HepG2 (cell line): ENCODE measurements around the gene FRAS1. TPM values are rescaled to one million over a fixed set of nuclear protein-coding genes. Genes with fewer than 3 reads are reported as not detected.

Experiments
- CBX2 ChIP-seq, 2 experiments: fragments of 200-600 bp in 1 of 2; sonication (generic); formaldehyde crosslinking in 1 of 2; IDR thresholded peaks; 2 replicates each; pipeline versions ENCODE4 v1.7.0 to v1.8.1; 2018 to 2022; ENCODE audit warnings: low read depth in 2 of 2, low read length in 1 of 2, mild to moderate bottlenecking in 1 of 2, missing genetic modification reagents in 1 of 2
- CENPT ChIP-seq: sonication (generic); formaldehyde crosslinking; IDR thresholded peaks from 2 replicates; pipeline ENCODE4 v1.8.0; 2022; ENCODE audit warnings: low read depth, mild to moderate bottlenecking, moderate library complexity, missing genetic modification reagents
- HNRNPLL ChIP-seq: fragments of 200-400 bp; formaldehyde crosslinking; IDR thresholded peaks from 2 replicates; pipeline ENCODE4 v1.6.1; 2017; ENCODE audit warnings: mild to moderate bottlenecking, low read depth, low read length; ENCODE audit not compliant: poor library complexity, severe bottlenecking
- HOXA5 ChIP-seq: sonication (generic); formaldehyde crosslinking; IDR thresholded peaks from 2 replicates; pipeline ENCODE4 v1.4.0; 2020; ENCODE audit warnings: missing genetic modification reagents
- KMT2A ChIP-seq: sonication (generic); formaldehyde crosslinking; IDR thresholded peaks from 2 replicates; pipeline ENCODE4 v1.4.0; 2020; ENCODE audit warnings: missing genetic modification reagents
- MEF2D ChIP-seq: sonication (generic); formaldehyde crosslinking; IDR thresholded peaks from 2 replicates; pipeline ENCODE4 v1.5.1; 2020; ENCODE audit warnings: mild to moderate bottlenecking, missing genetic modification reagents
- PITX1 ChIP-seq: sonication (generic); formaldehyde crosslinking; IDR thresholded peaks from 2 replicates; pipeline ENCODE4 v1.5.1; 2020; ENCODE audit warnings: mild to moderate bottlenecking, missing genetic modification reagents
- POGK ChIP-seq: sonication (generic); formaldehyde crosslinking; conservative IDR thresholded peaks from 2 replicates; pipeline ENCODE4 v1.8.0; 2022; ENCODE audit warnings: mild to moderate bottlenecking, moderate library complexity, missing genetic modification reagents
- RARA ChIP-seq: IDR thresholded peaks from 2 replicates; pipeline ENCODE4 v1.6.1; 2016; ENCODE audit warnings: missing genetic modification reagents, missing compliant biosample characterization
- REL ChIP-seq: sonication (generic); formaldehyde crosslinking; conservative IDR thresholded peaks from 2 replicates; pipeline ENCODE4 v1.8.0; 2022; ENCODE audit warnings: mild to moderate bottlenecking, missing genetic modification reagents, moderate library complexity
- SP140L ChIP-seq: sonication (generic); formaldehyde crosslinking; IDR thresholded peaks from 2 replicates; pipeline ENCODE4 v1.4.0; 2020; ENCODE audit warnings: missing genetic modification reagents, borderline replicate concordance
- YEATS4 ChIP-seq: sonication (generic); formaldehyde crosslinking; IDR thresholded peaks from 2 replicates; pipeline ENCODE4 v1.4.0; 2020; ENCODE audit warnings: missing genetic modification reagents, borderline replicate concordance
- YY1 ChIP-seq: IDR thresholded peaks from 2 replicates; pipeline ENCODE4 v1.6.1; 2011; ENCODE audit warnings: low read length, low read depth, moderate library complexity, mild to moderate bottlenecking; ENCODE audit not compliant: insufficient read depth, insufficient replicate concordance
- ZBTB7A ChIP-seq: sonication (generic); formaldehyde crosslinking; IDR thresholded peaks from 2 replicates; pipeline ENCODE4 v1.8.0; 2022; ENCODE audit warnings: mild to moderate bottlenecking, missing genetic modification reagents
- ZNF354B ChIP-seq: sonication (generic); formaldehyde crosslinking; IDR thresholded peaks from 2 replicates; pipeline ENCODE4 v1.8.0; 2022; ENCODE audit warnings: mild to moderate bottlenecking, missing genetic modification reagents
- ZNF367 ChIP-seq: sonication (generic); formaldehyde crosslinking; IDR thresholded peaks from 2 replicates; pipeline ENCODE4 v1.4.0; 2020; ENCODE audit warnings: missing genetic modification reagents, borderline replicate concordance
- ZNF468 ChIP-seq: sonication (generic); formaldehyde crosslinking; IDR thresholded peaks from 2 replicates; pipeline ENCODE4 v1.8.0; 2022; ENCODE audit warnings: mild to moderate bottlenecking, moderate library complexity, missing genetic modification reagents
- ZNF598 ChIP-seq: sonication (generic); formaldehyde crosslinking; IDR thresholded peaks from 2 replicates; pipeline ENCODE4 v1.5.1; 2020; ENCODE audit warnings: mild to moderate bottlenecking, missing genetic modification reagents, borderline replicate concordance
- ZNF883 ChIP-seq: sonication (generic); formaldehyde crosslinking; IDR thresholded peaks from 2 replicates; pipeline ENCODE4 v1.5.1; 2020; ENCODE audit warnings: mild to moderate bottlenecking, missing genetic modification reagents; ENCODE audit errors: not compliant biosample characterization
- polyA plus RNA-seq, 8 experiments: library from polyadenylated mRNA; depleted of rRNA in 3 of 8; stranded (reverse) in 7 of 8; unstranded in 1 of 8; fragments of >200 nt; fragmentation: Illumina TruSeq in 4 of 8; extraction: Trizol in 4 of 8; gene quantifications; 2 replicates each; pipeline versions ENCODE4 v1.2.1 to v1.2.3, GENCODE V29; 2011 to 2016; ENCODE audit warnings: low read depth in 4 of 8, missing spikeins in 1 of 8, mixed read lengths in 1 of 8; ENCODE audit not compliant: insufficient read depth in 1 of 8
- total RNA-seq, 5 experiments: library from RNA; depleted of rRNA; stranded (reverse); fragments of >200 nt; fragmentation: Illumina TruSeq; extraction: Trizol; gene quantifications; 2 replicates each; pipeline ENCODE4 v1.2.3, GENCODE V29; 2016; ENCODE audit warnings: low read depth in 1 of 5
- TF ChIP-seq, protein P1 (sequence below): sonication (generic); formaldehyde crosslinking; IDR thresholded peaks from 2 replicates; pipeline ENCODE4 v1.4.0; 2020; ENCODE audit warnings: missing genetic modification reagents
- TF ChIP-seq, protein P2 (sequence below): sonication (generic); formaldehyde crosslinking; IDR thresholded peaks from 2 replicates; pipeline ENCODE4 v1.4.0; 2020; ENCODE audit warnings: missing genetic modification reagents
- TF ChIP-seq, protein P3 (sequence below): sonication (generic); formaldehyde crosslinking; IDR thresholded peaks from 2 replicates; pipeline ENCODE4 v1.4.0; 2020; ENCODE audit warnings: mild to moderate bottlenecking, missing genetic modification reagents

FRAS1 gene
- total and polyA plus RNA-seq, 2 of the 13 experiments (the other 11 are each of a cell fraction or from before 2014, with no cell fraction given), result 22.5 to 31.6 TPM

DNA sequence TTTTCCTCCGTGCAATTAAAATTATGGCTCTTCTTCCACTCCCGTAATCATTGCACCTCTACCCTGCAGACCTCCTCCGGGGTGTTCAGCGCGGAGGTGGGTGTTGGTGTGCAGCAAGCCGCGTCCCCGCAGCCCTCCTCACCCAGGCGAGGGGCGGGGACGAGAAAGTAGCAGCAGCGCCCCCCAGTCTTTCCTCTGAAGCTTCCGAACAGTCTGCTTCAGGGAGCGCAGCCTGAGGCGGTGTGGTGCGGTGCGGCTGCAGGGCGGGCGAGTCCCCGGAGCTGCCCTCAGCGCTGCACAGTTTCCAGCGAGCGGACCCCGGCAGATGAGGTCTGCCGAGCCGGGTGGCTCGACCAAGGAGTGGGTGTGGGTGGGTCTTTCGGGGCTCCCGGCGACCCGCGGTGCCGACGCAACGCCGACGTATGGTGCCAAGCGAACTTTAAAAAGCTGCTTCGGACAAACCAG, at the start of gene FRAS1 (continued):
- TF ChIP-seq POGK, result peak; percentile 51; the same call in 1 of the 2 replicates
- no peak for TF ChIP-seq RARA (CRISPR knock-in tag)
- TF ChIP-seq REL, result peak; percentile 66
- TF ChIP-seq YEATS4, result 0 out of 2 replicates have a peak, but pooled peaks have one; percentile 14
- TF ChIP-seq, protein P1, sequence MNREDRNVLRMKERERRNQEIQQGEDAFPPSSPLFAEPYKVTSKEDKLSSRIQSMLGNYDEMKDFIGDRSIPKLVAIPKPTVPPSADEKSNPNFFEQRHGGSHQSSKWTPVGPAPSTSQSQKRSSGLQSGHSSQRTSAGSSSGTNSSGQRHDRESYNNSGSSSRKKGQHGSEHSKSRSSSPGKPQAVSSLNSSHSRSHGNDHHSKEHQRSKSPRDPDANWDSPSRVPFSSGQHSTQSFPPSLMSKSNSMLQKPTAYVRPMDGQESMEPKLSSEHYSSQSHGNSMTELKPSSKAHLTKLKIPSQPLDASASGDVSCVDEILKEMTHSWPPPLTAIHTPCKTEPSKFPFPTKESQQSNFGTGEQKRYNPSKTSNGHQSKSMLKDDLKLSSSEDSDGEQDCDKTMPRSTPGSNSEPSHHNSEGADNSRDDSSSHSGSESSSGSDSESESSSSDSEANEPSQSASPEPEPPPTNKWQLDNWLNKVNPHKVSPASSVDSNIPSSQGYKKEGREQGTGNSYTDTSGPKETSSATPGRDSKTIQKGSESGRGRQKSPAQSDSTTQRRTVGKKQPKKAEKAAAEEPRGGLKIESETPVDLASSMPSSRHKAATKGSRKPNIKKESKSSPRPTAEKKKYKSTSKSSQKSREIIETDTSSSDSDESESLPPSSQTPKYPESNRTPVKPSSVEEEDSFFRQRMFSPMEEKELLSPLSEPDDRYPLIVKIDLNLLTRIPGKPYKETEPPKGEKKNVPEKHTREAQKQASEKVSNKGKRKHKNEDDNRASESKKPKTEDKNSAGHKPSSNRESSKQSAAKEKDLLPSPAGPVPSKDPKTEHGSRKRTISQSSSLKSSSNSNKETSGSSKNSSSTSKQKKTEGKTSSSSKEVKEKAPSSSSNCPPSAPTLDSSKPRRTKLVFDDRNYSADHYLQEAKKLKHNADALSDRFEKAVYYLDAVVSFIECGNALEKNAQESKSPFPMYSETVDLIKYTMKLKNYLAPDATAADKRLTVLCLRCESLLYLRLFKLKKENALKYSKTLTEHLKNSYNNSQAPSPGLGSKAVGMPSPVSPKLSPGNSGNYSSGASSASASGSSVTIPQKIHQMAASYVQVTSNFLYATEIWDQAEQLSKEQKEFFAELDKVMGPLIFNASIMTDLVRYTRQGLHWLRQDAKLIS, result no peak
- TF ChIP-seq ZNF354B, result no peak
- peak; percentile 48 for TF ChIP-seq KMT2A (CRISPR knock-in tag)
- TF ChIP-seq, protein P2, sequence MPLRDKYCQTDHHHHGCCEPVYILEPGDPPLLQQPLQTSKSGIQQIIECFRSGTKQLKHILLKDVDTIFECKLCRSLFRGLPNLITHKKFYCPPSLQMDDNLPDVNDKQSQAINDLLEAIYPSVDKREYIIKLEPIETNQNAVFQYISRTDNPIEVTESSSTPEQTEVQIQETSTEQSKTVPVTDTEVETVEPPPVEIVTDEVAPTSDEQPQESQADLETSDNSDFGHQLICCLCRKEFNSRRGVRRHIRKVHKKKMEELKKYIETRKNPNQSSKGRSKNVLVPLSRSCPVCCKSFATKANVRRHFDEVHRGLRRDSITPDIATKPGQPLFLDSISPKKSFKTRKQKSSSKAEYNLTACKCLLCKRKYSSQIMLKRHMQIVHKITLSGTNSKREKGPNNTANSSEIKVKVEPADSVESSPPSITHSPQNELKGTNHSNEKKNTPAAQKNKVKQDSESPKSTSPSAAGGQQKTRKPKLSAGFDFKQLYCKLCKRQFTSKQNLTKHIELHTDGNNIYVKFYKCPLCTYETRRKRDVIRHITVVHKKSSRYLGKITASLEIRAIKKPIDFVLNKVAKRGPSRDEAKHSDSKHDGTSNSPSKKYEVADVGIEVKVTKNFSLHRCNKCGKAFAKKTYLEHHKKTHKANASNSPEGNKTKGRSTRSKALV (CRISPR knock-in tag), result peak; percentile 44; the same call in 1 of the 2 replicates
- TF ChIP-seq HNRNPLL, result peak; percentile 62
- no peak for TF ChIP-seq ZNF883 (CRISPR knock-in tag)
- TF ChIP-seq PITX1 (CRISPR knock-in tag), result 0 out of 2 replicates have a peak, but pooled peaks have one; percentile 27
- TF ChIP-seq CENPT (CRISPR knock-in tag), result 0 out of 2 replicates have a peak, but pooled peaks have one; percentile 58
- TF ChIP-seq, protein P3, sequence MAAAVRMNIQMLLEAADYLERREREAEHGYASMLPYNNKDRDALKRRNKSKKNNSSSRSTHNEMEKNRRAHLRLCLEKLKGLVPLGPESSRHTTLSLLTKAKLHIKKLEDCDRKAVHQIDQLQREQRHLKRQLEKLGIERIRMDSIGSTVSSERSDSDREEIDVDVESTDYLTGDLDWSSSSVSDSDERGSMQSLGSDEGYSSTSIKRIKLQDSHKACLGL, result peak; percentile 3
- TF ChIP-seq CBX2 (IDR thresholded peaks at IDR 0.05; ENCODE audit: low read depth, low read length), result no peak
- no peak for TF ChIP-seq CBX2 (CRISPR knock-in tag; IDR thresholded peaks at IDR 0.05; ENCODE audit: low read depth)
- TF ChIP-seq HOXA5 (CRISPR knock-in tag), result peak; percentile 61; the same call in 1 of the 2 replicates
- TF ChIP-seq SP140L (CRISPR knock-in tag), result no peak
- peak; percentile 88; the same call in 1 of the 2 replicates for TF ChIP-seq ZBTB7A (CRISPR knock-in tag)
- TF ChIP-seq YY1, result peak; percentile 33
- TF ChIP-seq ZNF367 (CRISPR knock-in tag), result peak; percentile 46; the same call in 1 of the 2 replicates
- no peak for TF ChIP-seq ZNF598
- TF ChIP-seq MEF2D, result no peak
- peak; percentile 84; the same call in 1 of the 2 replicates for TF ChIP-seq ZNF468 (CRISPR knock-in tag)
